A673 (cell line): ENCODE results near the gene CYP2E1.
"Not testable (repeated sequence)": the region's sequence is repeated elsewhere in the genome, so short reads cannot be mapped to it uniquely, and the experiment has no call there.

Experiments
- EZH2 ChIP-seq: fragments of 200-600 bp; sonication (generic); IDR thresholded peaks from 2 replicates; pipeline ENCODE4 v1.6.1; 2017; ENCODE audit warnings: borderline replicate concordance, low read depth, mild to moderate bottlenecking, mixed read lengths, antibody characterized with exemption, low read length; ENCODE audit not compliant: poor library complexity, severe bottlenecking
- TF ChIP-seq, protein P1 (sequence below): fragments of 300-800, 200-600 bp; sonication (generic); conservative IDR thresholded peaks from 2 replicates; pipeline ENCODE4 v1.5.1; 2017; ENCODE audit warnings: low read depth, mild to moderate bottlenecking, antibody characterized with exemption, low read length, moderate library complexity, mixed read lengths

DNA sequence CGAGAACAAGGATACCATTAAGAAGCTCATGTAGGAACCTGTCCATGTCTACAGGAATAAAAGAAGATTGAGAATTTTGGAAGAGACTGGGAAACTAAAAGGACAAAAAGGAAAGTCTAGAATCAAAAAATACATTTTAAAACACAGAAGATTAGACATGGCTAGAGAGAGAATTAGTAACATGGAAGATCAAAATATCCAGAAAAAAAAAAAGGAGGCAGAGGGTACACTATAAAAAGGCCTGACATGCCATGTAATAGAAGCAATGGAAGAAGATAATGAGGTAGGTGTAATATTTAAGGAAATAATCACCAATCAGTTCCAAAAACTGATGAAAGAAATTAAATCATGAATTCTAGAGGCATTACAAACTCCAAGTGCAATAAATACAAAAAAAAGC, 46.3 kb downstream of the CYP2E1 start:
- not testable (repeated sequence) for TF ChIP-seq EZH2
- TF ChIP-seq, protein P1, sequence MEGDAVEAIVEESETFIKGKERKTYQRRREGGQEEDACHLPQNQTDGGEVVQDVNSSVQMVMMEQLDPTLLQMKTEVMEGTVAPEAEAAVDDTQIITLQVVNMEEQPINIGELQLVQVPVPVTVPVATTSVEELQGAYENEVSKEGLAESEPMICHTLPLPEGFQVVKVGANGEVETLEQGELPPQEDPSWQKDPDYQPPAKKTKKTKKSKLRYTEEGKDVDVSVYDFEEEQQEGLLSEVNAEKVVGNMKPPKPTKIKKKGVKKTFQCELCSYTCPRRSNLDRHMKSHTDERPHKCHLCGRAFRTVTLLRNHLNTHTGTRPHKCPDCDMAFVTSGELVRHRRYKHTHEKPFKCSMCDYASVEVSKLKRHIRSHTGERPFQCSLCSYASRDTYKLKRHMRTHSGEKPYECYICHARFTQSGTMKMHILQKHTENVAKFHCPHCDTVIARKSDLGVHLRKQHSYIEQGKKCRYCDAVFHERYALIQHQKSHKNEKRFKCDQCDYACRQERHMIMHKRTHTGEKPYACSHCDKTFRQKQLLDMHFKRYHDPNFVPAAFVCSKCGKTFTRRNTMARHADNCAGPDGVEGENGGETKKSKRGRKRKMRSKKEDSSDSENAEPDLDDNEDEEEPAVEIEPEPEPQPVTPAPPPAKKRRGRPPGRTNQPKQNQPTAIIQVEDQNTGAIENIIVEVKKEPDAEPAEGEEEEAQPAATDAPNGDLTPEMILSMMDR: not testable (repeated sequence)
